DMS53 (cell line): Measurements from ENCODE around the gene ASPSCR1.
"Not testable (repeated sequence)": the region's sequence is repeated elsewhere in the genome, so short reads cannot be mapped to it uniquely, and the experiment has no call there.

ENCODE experiments used
- DNase-seq: peaks from one replicate; lab custom pipeline; 2025; lab: John Stamatoyannopoulos, UW

Gene ASPSCR1

GRCh38 chr17:81941484-81942166, 35.8 kb upstream of the ASPSCR1 start:
- peak; percentile 49 for DNase-seq

- no peak for DNase-seq
These were observed 35.3 kb upstream of the ASPSCR1 start for GRCh38 chr17:81942167-81942553.

GRCh38 chr17:81944858-81945257, 32.6 kb upstream of the ASPSCR1 start:
- no peak for DNase-seq

GRCh38 chr17:81947189-81947588, 30.2 kb upstream of the ASPSCR1 start, which contains the start of gene MYADML2:
MYADML2 (minus strand) TSS chr17:81947233; CDS start chr17:81941741, 5,492 bp downstream.
- no peak for DNase-seq

GRCh38 chr17:81948635-81949378, 28.6 kb upstream of the ASPSCR1 start:
- no peak for DNase-seq

GRCh38 chr17:81950501-81950900, 26.9 kb upstream of the ASPSCR1 start:
- DNase-seq: no peak

- no peak for DNase-seq
These were observed 25.4 kb upstream of the ASPSCR1 start for GRCh38 chr17:81951785-81952684.

GRCh38 chr17:81952792-81953228, 24.6 kb upstream of the ASPSCR1 start:
- DNase-seq: no peak

GRCh38 chr17:81953443-81953842, 24.0 kb upstream of the ASPSCR1 start:
- DNase-seq: not testable (repeated sequence)

- DNase-seq: no peak
These were observed 23.0 kb upstream of the ASPSCR1 start for GRCh38 chr17:81954131-81955057.

- no peak for DNase-seq
These were observed 22.3 kb upstream of the ASPSCR1 start for GRCh38 chr17:81955058-81955681.

GRCh38 chr17:81955756-81956544, 21.5 kb upstream of the ASPSCR1 start:
- DNase-seq: no peak

GRCh38 chr17:81956607-81957589, 20.5 kb upstream of the ASPSCR1 start:
- no peak for DNase-seq

GRCh38 chr17:81957691-81958432, 19.6 kb upstream of the ASPSCR1 start:
- DNase-seq: no peak

GRCh38 chr17:81958633-81959342, 18.6 kb upstream of the ASPSCR1 start:
- DNase-seq: no peak

- peak; percentile 83 for DNase-seq
These were observed 17.9 kb upstream of the ASPSCR1 start for GRCh38 chr17:81959362-81960129.
